Activated naive CD8-positive, alpha-beta T cell treated with anti-CD3 and anti-CD28 coated beads, Interleukin-2, amount 10 ng/mL, durations not matched to agents 7 days and 5 days (primary cell): ENCODE data around the gene ARL5B. TPM values are rescaled to one million over a fixed set of nuclear protein-coding genes. Genes with fewer than 3 reads are reported as not detected.
A peak's percentile ranks its signal among the peaks of the same experiment; 100 is the strongest.

Experiments
- ATAC-seq: fragments of 150-1000 bp; cut with Tn5 transposase; one replicate; pipeline ENCODE4 v1.10.0; 2021; ENCODE audit warnings: low read depth, moderate library complexity
- POLR2A ChIA-PET: fragments of 350-600 bp; sonication (Branson Sonifier 250); formaldehyde crosslinking; loops from one replicate; lab custom pipeline; 2021; ENCODE audit warnings: antibody characterized with exemption; lab: Charles Lee
- DNase-seq: peaks from one replicate; pipeline ENCODE4 v3.0.0; 2021
- H3K27ac Mint-ChIP-seq: one replicate; pipeline ENCODE4 v1.8.0; 2022; ENCODE audit warnings: mild to moderate bottlenecking, mixed read lengths
- H3K27me3 Mint-ChIP-seq: one replicate; pipeline ENCODE4 v1.8.0; 2022; ENCODE audit warnings: mild to moderate bottlenecking, moderate library complexity, mixed read lengths
- H3K36me3 Mint-ChIP-seq: one replicate; pipeline ENCODE4 v1.8.0; 2021; ENCODE audit warnings: mild to moderate bottlenecking, mixed read lengths
- H3K4me1 Mint-ChIP-seq: one replicate; pipeline ENCODE4 v1.8.0; 2021; ENCODE audit warnings: mixed read lengths
- H3K4me3 Mint-ChIP-seq: one replicate; pipeline ENCODE4 v1.8.0; 2022; ENCODE audit warnings: mild to moderate bottlenecking, moderate library complexity, mixed read lengths
- H3K9me3 Mint-ChIP-seq: one replicate; pipeline ENCODE4 v1.8.0; 2021; ENCODE audit warnings: mixed read lengths
- total RNA-seq, 2 experiments: library from RNA; stranded (reverse); gene quantifications; one replicate each; pipeline ENCODE4 v1.2.3, GENCODE V29; 2021

ARL5B gene
- total RNA-seq, 2 experiments from 2014 or later, result 10.8 to 11.8 TPM

DNA sequence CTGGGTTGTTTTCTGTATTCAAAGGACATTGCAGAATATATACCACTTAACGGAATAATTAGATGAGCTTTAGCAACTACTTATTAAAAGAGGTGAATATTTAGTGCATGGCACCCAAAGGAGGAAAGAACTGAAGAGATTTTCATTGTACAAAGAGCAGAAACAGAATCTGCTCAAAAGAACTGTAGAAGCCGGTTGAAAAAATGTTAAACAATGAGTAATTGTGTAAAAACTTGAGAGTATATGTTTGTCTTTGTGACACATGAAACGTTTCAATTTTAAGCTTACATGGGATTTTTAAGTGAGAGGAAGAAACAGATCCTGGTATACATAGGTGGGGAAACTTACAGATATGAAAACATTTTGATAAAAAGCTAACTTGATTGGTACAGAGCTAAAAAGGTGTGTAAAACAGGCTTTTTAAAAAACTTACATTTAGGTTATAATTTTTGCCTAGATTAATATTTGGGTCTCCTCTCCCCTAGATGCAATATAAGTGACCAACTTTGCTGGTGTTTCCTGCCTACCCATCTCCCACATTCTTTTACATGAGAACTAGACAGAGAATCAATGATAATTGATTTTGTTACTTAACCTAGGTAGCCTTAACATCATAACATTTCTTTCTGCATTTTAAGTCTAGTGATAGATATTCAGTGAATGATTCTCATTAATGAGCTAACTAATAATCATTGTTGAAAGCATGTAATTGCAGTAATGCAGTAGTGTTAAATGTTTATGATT lies 6.8 kb downstream of the ARL5B start:
- Mint-ChIP-seq H3K27me3 (no peaks in the 10 kb centered on the region), H3K27ac (no peak overlapping the region), H3K4me1 (peaks cover 19% of the 10 kb centered on the region), H3K4me3 (no peak overlapping the region), H3K9me3 (no peaks in the 10 kb centered on the region), H3K36me3 (peaks cover 33% of the 10 kb centered on the region)
- no peak for DNase-seq
- no peak for ATAC-seq
- POLR2A ChIA-PET, result no interaction called here

DNA sequence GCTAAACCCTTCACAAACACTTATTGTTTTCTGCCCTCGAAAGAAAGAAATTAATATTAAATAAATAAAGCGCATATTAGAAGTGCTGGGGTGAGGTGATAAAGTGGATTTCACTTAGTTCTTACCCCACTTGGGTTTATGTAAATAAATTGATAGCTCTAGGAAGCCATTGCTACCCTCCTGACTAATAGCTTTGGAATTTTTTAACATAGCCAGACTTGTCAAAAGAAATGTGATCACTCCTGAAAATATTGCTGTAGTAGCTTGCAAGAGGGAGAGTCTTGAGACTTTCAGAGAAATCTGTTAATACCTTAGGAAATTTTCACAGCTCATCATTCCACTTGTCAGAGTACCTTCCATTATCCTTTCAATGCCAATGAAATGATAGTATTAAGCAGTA lies 7.6 kb downstream of the ARL5B start:
- ATAC-seq (no peak), DNase-seq (no peak)
- H3K4me1 Mint-ChIP-seq, result peaks cover 12% of the 10 kb centered on the region
- no peaks in the 10 kb centered on the region for H3K27me3 Mint-ChIP-seq
- H3K4me3 Mint-ChIP-seq, result no peak overlapping the region
- no peaks in the 10 kb centered on the region for H3K9me3 Mint-ChIP-seq
- POLR2A ChIA-PET, result no interaction called here
- H3K36me3 Mint-ChIP-seq, result peaks cover 29% of the 10 kb centered on the region
- H3K27ac Mint-ChIP-seq, result no peak overlapping the region

DNA sequence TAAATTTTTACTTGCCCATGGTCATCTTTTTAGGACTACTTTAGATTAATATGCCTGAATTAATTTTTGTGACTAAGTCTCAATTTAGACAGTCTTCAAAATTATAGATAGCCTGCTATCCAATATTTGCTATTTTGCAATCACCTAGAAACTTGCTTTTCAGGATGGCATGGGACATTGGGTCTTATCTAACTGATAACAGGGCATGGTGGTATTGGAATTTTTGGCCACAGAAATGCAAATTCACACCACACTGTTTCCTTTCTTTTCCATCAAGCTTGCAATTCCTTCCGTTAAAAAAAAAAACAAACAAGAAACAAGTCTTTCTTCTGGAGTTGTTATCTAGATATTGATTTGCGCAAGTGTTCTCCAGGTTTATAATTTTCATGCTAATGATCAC lies 8.8 kb downstream of the ARL5B start:
- ATAC-seq, result no peak
- POLR2A ChIA-PET, result no interaction called here

DNA sequence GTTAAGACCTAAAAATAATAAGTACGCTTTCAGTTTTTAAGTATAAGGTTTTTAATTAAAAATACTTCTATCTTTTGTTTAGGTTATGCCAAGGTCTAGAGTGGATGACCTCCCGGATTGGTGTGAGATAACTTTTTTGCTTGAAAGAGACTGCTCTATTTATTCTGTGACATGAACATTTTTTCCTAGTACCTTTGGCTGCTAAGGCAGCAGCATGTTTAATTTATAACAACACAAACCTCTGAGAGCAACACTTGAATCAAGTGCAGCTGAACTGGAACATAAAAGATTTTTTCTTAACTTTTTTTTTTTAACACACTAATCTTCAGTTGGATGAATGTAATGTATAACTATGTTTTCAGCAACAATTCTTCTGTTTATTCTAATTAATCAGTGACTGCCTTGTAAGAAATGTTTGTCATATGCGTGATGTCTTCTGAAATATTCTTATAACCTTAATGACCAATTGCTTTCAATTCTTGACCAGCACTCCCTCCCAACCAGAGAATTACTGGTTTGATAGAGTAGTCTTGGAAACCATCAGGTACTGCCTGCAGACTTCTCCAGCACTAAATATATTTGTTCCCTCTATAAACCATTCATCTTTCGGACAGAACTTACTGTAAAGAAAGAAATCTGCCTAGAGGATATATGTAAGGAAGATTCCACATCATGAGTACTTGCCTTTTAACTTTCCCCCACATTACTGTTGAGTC lies 16.0 kb downstream of the ARL5B start:
- ATAC-seq (no peak), DNase-seq (no peak)
- Mint-ChIP-seq H3K36me3 (peaks cover 24% of the 10 kb centered on the region), H3K27me3 (no peaks in the 10 kb centered on the region), H3K4me3 (no peak overlapping the region), H3K9me3 (no peaks in the 10 kb centered on the region), H3K27ac (no peak overlapping the region), H3K4me1 (no peaks in the 10 kb centered on the region)
- POLR2A ChIA-PET, result no interaction called here

More for the DNA sequence above, 8.8 kb downstream of the ARL5B start:
- H3K9me3 Mint-ChIP-seq, result no peaks in the 10 kb centered on the region
- H3K27ac Mint-ChIP-seq, result no peak overlapping the region
- no peak overlapping the region for H3K4me3 Mint-ChIP-seq
- H3K27me3 Mint-ChIP-seq, result no peaks in the 10 kb centered on the region
- no peak for DNase-seq
- peaks cover 10% of the 10 kb centered on the region for H3K4me1 Mint-ChIP-seq
- H3K36me3 Mint-ChIP-seq, result peaks cover 29% of the 10 kb centered on the region

DNA sequence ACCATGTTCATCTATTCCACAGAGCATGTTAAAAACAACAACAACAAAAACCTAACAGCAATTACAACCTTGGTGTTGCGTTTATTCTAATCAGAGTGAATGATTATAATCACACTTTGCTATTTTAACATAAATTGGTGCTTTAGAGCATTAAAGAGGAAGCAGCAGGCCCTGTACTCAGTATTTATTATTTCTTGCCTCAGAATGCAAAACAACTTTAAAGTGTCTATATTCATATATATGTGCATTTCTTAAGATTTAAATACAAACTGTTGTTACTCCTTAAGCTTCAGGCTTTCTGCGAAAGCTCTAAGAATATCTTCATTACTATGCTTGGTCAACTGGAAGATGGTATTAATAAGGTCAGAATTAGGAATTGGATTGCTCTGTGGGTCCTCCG lies 21.5 kb downstream of the ARL5B start:
- Mint-ChIP-seq H3K4me3 (no peak overlapping the region), H3K36me3 (peaks cover 9% of the 10 kb centered on the region), H3K9me3 (no peaks in the 10 kb centered on the region), H3K27ac (no peak overlapping the region), H3K27me3 (no peaks in the 10 kb centered on the region), H3K4me1 (peaks cover 11% of the 10 kb centered on the region)
- ATAC-seq (no peak), DNase-seq (no peak)
- POLR2A ChIA-PET, result no interaction called here

DNA sequence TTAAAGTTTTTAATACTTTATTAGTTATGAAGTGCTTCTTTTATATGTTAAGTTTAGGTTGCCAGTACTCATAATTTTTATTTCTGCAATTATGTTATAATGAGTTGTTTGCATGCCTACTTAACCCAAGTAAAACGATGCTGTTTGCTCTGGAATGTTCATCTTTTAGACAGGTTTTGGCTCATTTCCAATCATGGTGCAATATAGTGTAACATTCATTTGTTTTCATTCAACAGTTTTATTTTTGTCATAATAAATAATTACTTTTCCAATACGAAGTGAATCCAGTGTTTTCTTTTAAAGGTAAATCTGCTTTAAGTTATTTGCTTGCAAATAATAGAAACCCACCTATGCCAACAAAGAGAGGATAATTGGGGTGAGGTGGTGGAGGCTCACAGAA lies 22.1 kb downstream of the ARL5B start:
- no peak for DNase-seq

DNA sequence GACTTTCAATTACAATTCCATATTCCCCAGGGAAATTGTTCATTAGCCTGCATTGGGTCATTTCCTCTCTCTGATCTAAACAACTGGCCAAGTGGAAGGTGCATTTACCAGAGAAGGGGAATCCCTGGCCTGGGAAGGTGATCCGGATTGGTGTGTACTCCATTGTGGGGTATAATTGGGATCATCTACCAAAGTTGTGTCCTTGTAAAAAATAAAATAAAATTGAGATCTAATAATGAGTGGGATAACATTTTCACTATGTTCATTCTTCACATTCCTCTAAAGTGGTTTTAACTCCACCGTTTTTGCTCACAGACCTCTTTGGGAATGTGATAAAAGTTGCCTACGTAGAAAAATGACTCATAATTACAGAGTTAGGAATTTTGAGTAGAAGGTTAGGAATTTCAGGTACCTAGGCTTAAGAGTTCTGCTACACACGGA lies 22.8 kb downstream of the ARL5B start:
- ATAC-seq (no peak), DNase-seq (no peak)
- Mint-ChIP-seq H3K4me1 (peaks cover 11% of the 10 kb centered on the region), H3K36me3 (peaks cover 6% of the 10 kb centered on the region), H3K27me3 (no peaks in the 10 kb centered on the region), H3K27ac (no peak overlapping the region), H3K9me3 (no peaks in the 10 kb centered on the region), H3K4me3 (no peak overlapping the region)
- POLR2A ChIA-PET, result no interaction called here

More for the DNA sequence above, 22.1 kb downstream of the ARL5B start:
- Mint-ChIP-seq H3K4me1 (peaks cover 11% of the 10 kb centered on the region), H3K27me3 (no peaks in the 10 kb centered on the region), H3K4me3 (no peak overlapping the region), H3K9me3 (no peaks in the 10 kb centered on the region), H3K36me3 (peaks cover 9% of the 10 kb centered on the region), H3K27ac (no peak overlapping the region)
- POLR2A ChIA-PET, result no interaction called here
- no peak for ATAC-seq

DNA sequence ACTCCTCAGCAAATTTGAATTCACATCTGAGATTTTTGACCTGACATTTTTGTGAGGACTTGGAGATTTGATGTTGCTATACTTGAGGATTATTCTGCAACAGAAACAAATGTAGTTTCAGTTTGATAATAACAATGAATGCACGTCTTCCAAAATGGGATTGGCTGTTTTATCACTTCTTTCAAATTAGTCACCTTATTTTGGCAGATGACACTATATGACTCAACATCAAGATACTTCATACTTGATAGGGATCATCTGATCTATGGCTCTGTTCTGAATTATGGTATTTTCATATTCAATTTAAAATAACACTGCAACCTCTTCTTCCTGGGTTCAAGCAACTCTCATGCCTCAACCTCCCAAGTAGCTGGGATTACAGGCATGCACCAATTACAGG lies 24.2 kb downstream of the ARL5B start:
- ATAC-seq (no peak), DNase-seq (no peak)
- Mint-ChIP-seq H3K27me3 (no peaks in the 10 kb centered on the region), H3K4me1 (peaks cover 11% of the 10 kb centered on the region), H3K9me3 (no peaks in the 10 kb centered on the region), H3K36me3 (peaks cover 6% of the 10 kb centered on the region), H3K27ac (no peak overlapping the region), H3K4me3 (no peak overlapping the region)
- POLR2A ChIA-PET, result no interaction called here

DNA sequence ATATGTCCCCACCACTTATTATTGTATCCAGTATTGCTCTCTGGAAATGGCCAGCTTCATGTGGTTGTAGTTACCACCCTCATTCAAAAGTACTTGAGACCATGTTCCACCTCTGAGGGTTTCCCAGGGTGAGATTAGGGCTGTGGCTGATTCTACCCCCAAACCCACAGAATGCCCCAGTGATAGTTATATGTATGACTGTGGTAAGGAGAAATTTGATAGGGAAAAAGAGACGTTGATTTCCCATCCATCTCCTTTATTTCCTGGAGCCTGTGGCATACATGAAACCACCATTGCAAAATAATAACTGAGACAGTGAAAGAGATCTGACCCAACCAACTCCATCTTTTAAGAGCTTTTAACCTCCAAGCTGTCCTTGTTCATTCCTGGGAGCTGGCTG lies 25.2 kb downstream of the ARL5B start:
- DNase-seq, result no peak
- Mint-ChIP-seq H3K4me3 (no peak overlapping the region), H3K4me1 (peaks cover 11% of the 10 kb centered on the region), H3K9me3 (no peaks in the 10 kb centered on the region), H3K27ac (no peak overlapping the region), H3K27me3 (peaks cover 2% of the 10 kb centered on the region), H3K36me3 (peaks cover 6% of the 10 kb centered on the region)
- POLR2A ChIA-PET, result no interaction called here
- no peak for ATAC-seq

DNA sequence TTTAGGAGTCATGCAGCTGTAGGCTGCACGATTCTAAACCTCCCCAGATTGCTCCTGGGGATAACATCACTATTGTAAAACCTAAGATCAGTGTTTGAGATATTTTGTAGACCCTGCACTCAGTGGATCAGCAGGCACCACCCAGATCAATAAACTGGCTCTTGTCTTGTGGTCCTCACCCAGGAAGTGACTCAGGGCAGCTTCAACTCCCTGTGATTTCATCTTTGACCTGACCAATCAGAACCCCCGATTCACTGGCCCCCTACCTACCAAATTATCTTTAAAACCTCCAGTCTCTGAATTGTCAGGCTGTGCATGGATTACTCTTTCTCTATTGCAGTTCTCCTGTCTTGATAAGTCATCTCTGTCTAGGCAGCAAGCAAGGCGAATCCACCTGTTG lies 25.7 kb downstream of the ARL5B start:
- Mint-ChIP-seq H3K4me3 (no peak overlapping the region), H3K27me3 (peaks cover 2% of the 10 kb centered on the region), H3K9me3 (no peaks in the 10 kb centered on the region), H3K4me1 (peaks cover 11% of the 10 kb centered on the region), H3K36me3 (peaks cover 6% of the 10 kb centered on the region), H3K27ac (peak overlapping the region; percentile 16)
- DNase-seq (no peak), ATAC-seq (no peak)
- POLR2A ChIA-PET, result no interaction called here

DNA sequence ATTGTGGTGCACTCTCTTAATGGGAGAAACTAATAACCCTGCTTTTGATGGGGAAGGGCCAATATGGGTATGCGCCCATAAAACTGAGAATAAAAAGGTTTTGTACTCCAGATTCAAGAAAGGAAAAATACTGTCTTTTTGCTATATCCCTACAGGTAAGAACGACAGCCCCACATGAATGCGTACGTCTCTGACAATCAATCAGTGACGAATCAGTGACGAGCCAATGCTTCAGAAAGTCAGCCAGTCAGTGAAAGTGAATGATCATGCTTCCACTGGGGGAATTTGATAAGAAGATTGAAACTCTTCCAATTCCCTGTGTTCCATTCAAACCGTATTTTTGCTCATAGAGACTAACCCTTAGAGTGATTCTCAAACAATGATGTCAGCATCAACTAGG lies 26.3 kb downstream of the ARL5B start:
- DNase-seq, result no peak
- Mint-ChIP-seq H3K4me3 (no peak overlapping the region), H3K4me1 (peaks cover 11% of the 10 kb centered on the region), H3K36me3 (peaks cover 6% of the 10 kb centered on the region), H3K27me3 (peaks cover 2% of the 10 kb centered on the region), H3K9me3 (no peaks in the 10 kb centered on the region), H3K27ac (no peak overlapping the region)
- no peak for ATAC-seq
- POLR2A ChIA-PET, result no interaction called here

DNA sequence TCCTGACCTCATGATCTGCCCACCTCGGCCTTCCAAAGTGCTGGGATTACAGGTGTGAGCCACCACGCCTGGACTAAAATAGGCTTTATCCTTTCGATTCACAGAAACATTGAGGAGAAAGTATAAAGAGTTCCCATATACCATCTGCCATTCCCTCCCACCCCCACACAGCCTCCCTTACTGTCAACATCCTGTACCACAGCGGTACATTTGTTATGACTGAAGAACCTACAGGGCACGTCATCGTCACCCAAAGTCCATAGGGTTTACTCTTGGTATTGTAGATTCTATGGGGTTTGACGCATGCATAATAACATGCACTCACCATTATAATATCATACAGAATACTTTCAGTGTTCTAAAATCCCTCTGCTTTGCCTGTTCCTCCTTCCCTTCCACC lies 28.0 kb downstream of the ARL5B start:
- DNase-seq (no peak), ATAC-seq (no peak)
- POLR2A ChIA-PET, result no interaction called here
- H3K9me3 Mint-ChIP-seq, result no peaks in the 10 kb centered on the region
- H3K4me3 Mint-ChIP-seq, result no peak overlapping the region
- H3K27me3 Mint-ChIP-seq, result peaks cover 2% of the 10 kb centered on the region
- H3K27ac Mint-ChIP-seq, result no peak overlapping the region
- H3K4me1 Mint-ChIP-seq, result peaks cover 10% of the 10 kb centered on the region
- H3K36me3 Mint-ChIP-seq, result peaks cover 1% of the 10 kb centered on the region

DNA sequence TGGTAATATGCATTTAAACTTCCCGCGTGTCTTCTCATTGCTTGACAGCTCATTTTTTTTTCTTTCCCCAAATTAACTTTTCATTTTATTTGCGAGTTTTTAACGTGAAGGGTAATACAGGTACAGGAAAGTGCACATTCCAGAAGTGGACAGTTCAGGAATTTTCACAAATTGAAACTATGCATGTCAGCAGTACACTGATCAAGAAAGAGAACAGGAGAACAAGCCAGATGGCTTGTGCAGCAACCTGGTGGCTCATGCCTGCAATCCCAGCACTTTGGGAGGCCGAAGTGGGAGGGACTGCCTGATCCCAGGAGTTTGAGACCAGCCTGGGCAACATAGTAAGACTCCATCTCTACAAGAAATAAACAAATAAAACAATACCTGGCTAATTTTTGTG lies 28.5 kb downstream of the ARL5B start:
- H3K27me3 Mint-ChIP-seq, result peaks cover 2% of the 10 kb centered on the region
- peaks cover 1% of the 10 kb centered on the region for H3K36me3 Mint-ChIP-seq
- POLR2A ChIA-PET, result no interaction called here
- H3K4me3 Mint-ChIP-seq, result no peak overlapping the region
- H3K27ac Mint-ChIP-seq, result no peak overlapping the region
- no peaks in the 10 kb centered on the region for H3K9me3 Mint-ChIP-seq
- H3K4me1 Mint-ChIP-seq, result peaks cover 10% of the 10 kb centered on the region
- DNase-seq (no peak), ATAC-seq (no peak)

DNA sequence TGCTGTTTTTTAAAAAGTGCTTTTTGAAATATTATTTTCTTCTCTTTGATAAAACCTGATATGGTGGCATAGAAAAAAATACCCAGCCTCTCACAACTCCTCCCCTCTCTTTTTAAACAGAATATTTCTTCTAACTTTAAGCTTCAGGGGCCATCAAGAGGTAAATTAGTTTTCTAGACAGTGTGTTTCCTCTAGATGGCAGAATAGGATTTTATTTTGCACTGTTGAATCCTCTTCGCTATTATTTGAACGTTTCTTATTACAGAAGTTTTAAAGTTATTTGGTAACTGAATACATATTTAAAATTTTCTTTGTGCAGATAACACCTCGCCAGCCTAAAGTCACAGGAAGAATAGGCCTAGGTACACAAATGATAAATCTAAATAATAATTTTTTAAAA lies 30.3 kb downstream of the ARL5B start:
- Mint-ChIP-seq H3K27ac (no peak overlapping the region), H3K9me3 (no peaks in the 10 kb centered on the region), H3K4me3 (no peak overlapping the region), H3K4me1 (peaks cover 10% of the 10 kb centered on the region), H3K36me3 (peaks cover 1% of the 10 kb centered on the region), H3K27me3 (peaks cover 2% of the 10 kb centered on the region)
- POLR2A ChIA-PET, result no interaction called here
- DNase-seq (no peak), ATAC-seq (no peak)
